ENCODE results near the gene PIGT.
A peak's percentile ranks its signal among the peaks of the same experiment; 100 is the strongest.

DNA sequence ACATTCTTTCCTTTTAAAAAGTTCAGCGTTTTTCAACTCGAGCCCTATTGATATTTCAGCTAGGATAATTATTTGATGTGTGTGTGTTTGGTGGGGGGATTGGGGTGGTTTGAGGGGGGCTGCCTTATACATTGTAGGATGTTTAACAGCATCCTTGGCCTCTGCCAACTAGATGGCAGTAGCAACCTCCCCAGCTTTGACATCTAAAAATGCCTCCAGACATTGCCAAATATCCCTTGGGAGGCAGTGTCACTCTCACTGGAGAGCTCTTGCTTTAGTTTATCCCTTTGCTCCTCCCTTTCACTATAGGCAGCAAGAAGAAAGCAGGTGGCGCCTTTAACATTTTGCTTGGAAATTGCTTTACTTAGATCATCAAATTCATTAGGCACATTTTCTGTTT lies 23.2 kb upstream of the PIGT start:
- no peak for TF ChIP-seq REST (IDR thresholded peaks at IDR 0.05)
- TF ChIP-seq CTCF (IDR thresholded peaks at IDR 0.05) = peak; percentile 21; the same call in 1 of the 3 replicates
- no peak for TF ChIP-seq USF2 (IDR thresholded peaks at IDR 0.05)
- no peak for TF ChIP-seq EP300 (IDR thresholded peaks at IDR 0.05)

Measured in A549 (cell line).